Glomerular visceral epithelial cell (primary cell): ENCODE data around the gene DPF1.
"Not testable (repeated sequence)": the region's sequence is repeated elsewhere in the genome, so short reads cannot be mapped to it uniquely, and the experiment has no call there.

Experiments
- DNase-seq: peaks from one replicate; pipeline ENCODE4 v3.0.0-alpha.2; 2016; ENCODE audit errors: extremely low spot score

DPF1 gene

DNA sequence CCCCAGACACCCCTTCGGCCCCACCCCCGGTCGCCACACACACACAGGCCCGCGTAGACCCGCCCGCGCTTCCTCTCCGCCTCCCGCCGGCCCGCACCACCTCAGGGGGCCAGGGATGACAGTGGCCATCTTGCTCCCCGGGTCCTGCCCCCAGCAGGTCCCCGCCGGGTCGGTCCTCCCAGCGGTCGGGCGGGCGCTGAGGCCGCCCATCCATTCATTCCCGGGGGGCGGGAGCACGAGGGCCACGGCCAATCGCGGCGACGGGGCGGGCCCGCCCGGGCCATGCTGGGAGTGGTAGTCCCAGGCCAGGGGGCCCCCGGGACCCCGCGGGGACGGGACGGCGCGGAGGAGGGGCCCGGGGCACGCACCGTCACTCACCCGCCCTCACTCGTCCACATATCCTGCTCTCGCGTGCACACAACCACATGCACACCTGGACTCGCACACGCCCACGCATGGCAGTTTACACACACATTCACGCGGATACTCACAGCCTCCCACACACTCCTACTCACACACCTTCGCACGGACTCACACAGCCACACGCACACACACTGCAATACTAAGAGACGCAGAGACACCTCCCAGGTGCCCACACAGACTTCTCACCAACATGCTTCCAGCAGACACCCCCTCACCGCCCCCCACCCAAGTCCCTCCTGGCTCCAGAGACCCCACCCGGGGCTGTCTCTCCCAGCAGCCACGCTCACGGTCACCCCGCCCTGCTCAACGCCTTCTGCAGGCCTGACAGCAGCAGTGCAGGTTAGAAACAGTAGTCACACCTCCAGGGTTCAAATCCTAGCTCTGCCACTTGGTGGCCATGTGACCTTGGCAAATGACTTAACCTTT is at the start of gene DPF1:
DPF1 (minus strand) TSS at position 209 of the 849 bp plus-strand sequence; CDS start at position 129, 80 bp downstream.
- DNase-seq, result peak; percentile 84

GRCh38 chr19:38273499-38273898 is 49.5 kb upstream of the DPF1 start:
- DNase-seq, result no peak

DNA sequence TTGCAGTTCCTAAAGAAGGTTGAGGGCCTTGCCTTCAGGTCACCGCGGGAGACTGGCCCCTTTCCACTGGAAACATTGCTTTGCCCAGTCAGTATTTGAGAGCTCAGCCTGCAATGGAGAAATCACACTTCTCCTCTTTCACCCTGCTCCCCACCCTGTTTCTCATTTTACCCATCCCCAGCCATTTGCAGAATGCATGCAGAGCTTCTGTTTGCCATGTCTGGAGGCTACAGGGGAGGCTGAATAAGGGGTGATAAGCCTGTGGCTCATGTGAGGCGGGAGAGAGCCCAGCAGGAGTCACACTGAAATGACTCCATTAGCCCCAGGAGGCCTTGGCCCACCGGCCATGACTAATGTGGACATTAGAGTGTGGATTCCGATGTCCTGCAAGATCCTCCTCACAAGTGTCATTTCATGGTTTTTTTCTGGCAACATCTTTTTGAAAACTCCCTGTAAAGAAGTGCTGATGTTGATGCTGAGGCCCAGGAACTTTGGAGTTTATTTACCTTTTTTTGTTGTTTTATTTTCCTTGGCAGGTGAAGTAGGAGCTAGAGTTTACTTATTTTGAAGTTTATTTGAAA is 46.7 kb upstream of the DPF1 start:
- peak; percentile 74 for DNase-seq

DNA sequence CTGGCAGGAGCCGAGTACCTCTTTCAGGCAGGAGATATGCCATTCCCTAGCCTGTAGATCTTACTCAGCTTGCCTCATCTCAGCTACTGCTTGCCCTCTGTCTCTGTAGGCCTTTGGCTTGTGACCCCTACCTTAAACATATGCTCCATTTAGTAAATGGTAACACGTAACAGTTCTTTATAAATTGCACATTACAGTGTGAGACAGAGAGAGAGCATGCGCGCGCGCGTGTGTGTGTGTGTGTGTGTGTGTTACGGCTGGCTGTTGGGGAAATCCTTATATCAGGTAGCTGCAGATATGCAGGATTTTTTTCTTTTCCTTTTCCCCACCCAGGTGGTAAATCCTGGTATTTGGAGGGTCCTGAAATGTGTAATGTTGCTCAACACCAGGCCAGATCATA is 44.5 kb upstream of the DPF1 start:
- no peak for DNase-seq

GRCh38 chr19:38267761-38268483 is 43.9 kb upstream of the DPF1 start:
- peak; percentile 84 for DNase-seq

DNA sequence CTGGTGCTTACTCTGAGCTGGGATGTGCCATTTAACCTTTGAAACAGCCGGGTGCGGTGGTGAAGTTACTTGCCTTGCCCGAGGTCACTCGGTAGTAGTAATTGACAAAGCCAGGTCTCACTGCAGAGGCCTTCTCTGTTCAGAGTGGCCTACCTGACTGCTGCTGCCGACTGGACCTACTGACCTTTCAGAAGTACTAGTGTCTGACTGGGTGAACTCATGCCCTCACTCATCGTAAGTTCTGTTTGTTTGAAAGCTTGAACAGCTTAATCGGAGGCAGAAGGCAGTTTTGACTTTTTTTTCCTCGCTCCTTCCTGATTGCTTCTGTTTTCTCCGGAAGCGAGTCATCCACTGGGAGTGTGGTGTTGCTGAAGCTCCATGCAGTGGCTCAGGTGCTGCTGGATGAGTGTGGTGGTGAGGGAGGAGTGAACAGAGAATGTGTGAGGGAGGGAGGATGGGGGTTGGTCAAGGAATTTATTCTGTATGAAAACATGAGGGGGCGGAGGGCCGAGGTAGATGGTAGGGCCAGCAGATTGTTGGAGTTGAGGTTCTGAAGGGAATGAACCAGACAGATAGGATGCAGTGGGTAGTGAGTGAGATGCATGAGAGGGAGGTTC is 43.1 kb upstream of the DPF1 start:
- peak; percentile 82 for DNase-seq

GRCh38 chr19:38265921-38266429 is 42.0 kb upstream of the DPF1 start:
- peak; percentile 45 for DNase-seq

GRCh38 chr19:38265213-38265861 is 41.3 kb upstream of the DPF1 start:
- peak; percentile 62 for DNase-seq

DNA sequence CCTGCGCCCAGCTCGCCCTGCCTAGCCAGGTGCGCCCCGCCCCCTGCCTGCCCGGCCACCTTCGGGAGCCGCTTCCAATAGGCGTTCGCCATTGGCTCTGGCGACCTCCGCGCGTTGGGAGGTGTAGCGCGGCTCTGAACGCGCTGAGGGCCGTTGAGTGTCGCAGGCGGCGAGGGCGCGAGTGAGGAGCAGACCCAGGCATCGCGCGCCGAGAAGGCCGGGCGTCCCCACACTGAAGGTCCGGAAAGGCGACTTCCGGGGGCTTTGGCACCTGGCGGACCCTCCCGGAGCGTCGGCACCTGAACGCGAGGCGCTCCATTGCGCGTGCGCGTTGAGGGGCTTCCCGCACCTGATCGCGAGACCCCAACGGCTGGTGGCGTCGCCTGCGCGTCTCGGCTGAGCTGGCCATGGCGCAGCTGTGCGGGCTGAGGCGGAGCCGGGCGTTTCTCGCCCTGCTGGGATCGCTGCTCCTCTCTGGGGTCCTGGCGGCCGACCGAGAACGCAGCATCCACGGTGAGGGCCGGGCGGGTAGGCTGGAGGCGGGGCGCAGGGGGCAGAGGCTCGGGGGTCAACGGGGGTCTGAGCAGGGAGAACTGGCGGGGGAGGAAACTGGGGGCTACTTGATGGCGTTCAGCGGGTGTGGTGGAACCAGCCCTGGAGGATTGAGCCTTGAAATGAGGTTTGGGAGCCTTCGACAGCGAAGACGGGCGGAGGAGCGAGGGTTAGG is 40.6 kb upstream of the DPF1 start, which contains the start of gene SPINT2:
SPINT2 (plus strand) TSS at position 88 of the 727 bp plus-strand sequence; CDS start at position 408, 320 bp downstream.
- peak; percentile 50 for DNase-seq

- DNase-seq, result peak; percentile 95
Observed at GRCh38 chr19:38263689-38264485, 39.9 kb upstream of the DPF1 start.

DNA sequence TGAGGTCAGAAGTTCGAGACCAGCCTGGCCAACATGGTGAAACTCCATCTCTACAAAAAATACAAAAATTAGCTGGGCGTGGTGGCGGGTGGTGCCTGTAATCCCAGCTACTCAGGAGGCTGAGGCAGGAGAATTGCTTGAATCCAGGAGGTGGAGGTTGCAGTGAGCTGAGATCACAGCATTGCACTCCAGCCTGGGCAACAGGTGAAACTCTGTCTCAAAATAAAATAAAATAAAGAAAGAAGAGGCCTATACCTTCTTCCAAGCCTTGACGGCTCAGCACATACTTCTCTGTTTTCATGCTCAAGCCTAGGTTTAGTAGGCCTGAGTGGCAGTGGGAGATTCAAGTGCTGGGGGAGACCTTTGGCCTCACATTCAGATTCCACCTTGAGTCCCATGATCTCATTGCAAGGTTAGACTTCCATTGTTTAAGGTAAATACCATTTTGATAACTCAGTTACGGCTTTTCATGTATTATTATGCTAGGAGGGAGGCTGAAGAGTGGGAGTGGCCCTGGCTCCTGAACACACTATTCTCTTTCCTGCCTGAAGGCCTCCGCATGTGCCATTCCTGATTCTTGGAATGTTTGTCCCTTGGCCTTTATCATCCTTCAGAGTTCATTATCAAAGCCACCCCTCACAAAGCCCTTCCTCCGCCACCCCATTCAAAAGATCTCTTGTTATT is 38.7 kb upstream of the DPF1 start:
- no peak for DNase-seq

DNA sequence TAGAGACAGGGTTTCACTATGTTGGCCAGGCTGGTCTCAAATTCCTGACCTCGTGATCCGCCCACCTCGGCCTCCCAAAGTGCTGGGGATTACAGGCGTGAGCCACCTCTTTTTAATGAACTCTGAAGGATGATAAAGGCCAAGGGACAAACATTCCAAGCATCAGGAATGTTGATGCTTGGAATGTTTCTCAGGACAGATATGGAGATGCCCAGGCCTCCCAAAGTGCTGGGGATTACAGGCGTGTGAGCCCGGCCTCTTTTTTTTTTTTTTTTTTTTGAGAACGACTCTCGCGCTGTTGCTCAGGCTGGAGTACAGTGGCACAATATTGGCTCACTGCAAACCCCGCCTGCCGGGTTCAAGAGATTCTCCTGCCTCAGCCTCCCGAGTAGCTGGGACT is 37.9 kb upstream of the DPF1 start:
- DNase-seq, result not testable (repeated sequence)

GRCh38 chr19:38255383-38256014 is 31.5 kb upstream of the DPF1 start:
- DNase-seq, result no peak

GRCh38 chr19:38253788-38254187 is 29.8 kb upstream of the DPF1 start:
- DNase-seq, result no peak

DNA sequence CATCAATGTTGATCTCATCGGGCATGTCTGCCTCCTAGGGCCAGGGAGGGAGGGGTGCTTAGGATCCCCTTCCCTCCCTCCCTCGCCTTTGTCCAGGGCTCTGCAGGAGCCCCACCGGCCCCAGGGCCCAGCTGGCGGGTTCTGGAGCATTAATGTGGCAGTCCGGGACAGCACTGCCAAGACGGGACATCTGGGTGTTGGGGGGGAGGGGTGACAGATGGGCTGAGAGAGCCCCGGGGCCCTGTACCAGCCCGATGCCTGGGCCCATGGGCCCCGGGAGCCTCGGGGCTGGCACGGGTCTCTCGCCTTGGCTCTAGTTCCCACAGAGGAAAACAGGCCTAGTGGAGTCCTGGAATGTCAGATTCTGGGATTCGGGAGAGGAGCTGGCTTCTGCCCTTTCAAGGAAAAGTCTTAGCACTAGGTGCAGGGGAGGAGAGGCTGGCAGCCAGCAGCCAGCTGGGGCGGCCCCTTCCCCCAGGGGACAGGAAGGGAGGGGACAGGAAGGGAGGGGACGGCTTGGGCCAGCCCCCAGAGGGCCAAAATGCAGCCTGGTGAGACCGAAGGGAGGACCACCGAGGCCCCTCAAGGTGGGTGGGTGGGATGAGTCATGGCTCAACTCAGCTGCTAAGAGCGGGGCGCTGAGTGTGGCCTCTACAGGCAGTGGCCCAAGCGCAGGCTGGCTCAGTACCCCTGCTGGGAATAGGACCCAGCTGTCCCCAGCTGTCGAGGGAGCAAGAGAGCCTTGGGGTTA is 29.1 kb upstream of the DPF1 start:
- DNase-seq, result no peak

- no peak for DNase-seq
Observed at GRCh38 chr19:38252385-38252784, 28.4 kb upstream of the DPF1 start.

GRCh38 chr19:38251564-38252051 is 27.6 kb upstream of the DPF1 start:
- DNase-seq, result no peak
